SH-SY5Y (cell line): ENCODE measurements around the gene MORN1.

Experiments used
- GATA2 ChIP-seq: IDR thresholded peaks from 2 replicates; pipeline ENCODE4 v1.6.1; 2011; ENCODE audit warnings: mild to moderate bottlenecking, low read depth, low read length
- GATA3 ChIP-seq: IDR thresholded peaks from 2 replicates; pipeline ENCODE4 v1.6.1; 2011; ENCODE audit warnings: low read depth, mild to moderate bottlenecking, low read length, moderate library complexity

DNA sequence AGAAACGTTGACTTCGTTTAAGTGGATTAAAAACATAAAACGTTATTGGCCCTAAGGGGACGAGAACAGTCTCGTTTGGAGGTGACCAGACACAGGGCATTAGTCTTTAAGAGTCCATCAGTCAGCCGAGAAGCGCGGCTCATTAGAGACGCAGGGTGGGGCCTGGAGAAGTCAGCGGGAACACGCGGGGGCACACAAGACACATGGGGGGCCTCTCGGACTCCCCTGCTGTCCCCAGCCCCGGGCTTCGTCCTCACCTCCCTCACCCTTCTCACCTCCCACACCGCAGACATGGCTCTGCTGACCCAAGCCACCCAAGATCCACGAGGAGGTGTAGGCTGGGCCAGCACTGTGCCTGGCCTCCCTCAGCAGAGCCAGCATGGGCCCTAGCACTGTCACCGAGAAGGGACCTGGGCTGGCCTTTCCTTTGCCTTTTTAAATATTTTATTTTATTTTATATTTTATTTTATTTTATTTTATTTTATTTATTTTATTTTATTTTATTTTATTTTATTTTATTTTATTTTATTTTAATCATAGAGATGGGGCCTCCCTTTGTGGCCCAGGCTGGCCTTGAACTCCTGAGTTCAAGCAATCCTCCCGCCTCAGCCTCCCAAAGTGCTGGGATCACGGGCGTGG is 48.9 kb downstream of the MORN1 start:
- no peak for TF ChIP-seq GATA2
- TF ChIP-seq GATA3 = no peak
